K562 (cell line): ENCODE results near the gene AMMECR1.

Experiments
- PATZ1 ChIP-seq: fragments of 250-450 bp; sonication (Bioruptor Pico); IDR thresholded peaks from 2 replicates; pipeline ENCODE4 v1.5.0; 2020; ENCODE audit warnings: mild to moderate bottlenecking, borderline replicate concordance
- POLR2AphosphoS5 ChIP-seq: IDR thresholded peaks from 2 replicates; pipeline ENCODE4 v1.6.1; 2011; ENCODE audit warnings: mild to moderate bottlenecking, low read depth, low read length, moderate library complexity; ENCODE audit not compliant: control insufficient read depth, insufficient read depth

GRCh38 chrX:110145311-110145710 is 172.6 kb downstream of the AMMECR1 start:
- no peak for TF ChIP-seq PATZ1 (CRISPR knock-in tag)
- TF ChIP-seq POLR2AphosphoS5 = no peak
